GM08714 (cell line): ENCODE data around the gene PLA2G6.

Source experiments
- H3K4me3 ChIP-seq: fragments of 200-500 bp; sonication (Bioruptor generic); 2 replicates; pipeline ENCODE4 v1.5.1; 2014; ENCODE audit warnings: mild to moderate bottlenecking, low read length, inconsistent platforms
- ZNF274 ChIP-seq: IDR thresholded peaks from 2 replicates; pipeline ENCODE4 v1.6.1; 2012; ENCODE audit warnings: mild to moderate bottlenecking, low read depth, low read length

The PLA2G6 gene

DNA sequence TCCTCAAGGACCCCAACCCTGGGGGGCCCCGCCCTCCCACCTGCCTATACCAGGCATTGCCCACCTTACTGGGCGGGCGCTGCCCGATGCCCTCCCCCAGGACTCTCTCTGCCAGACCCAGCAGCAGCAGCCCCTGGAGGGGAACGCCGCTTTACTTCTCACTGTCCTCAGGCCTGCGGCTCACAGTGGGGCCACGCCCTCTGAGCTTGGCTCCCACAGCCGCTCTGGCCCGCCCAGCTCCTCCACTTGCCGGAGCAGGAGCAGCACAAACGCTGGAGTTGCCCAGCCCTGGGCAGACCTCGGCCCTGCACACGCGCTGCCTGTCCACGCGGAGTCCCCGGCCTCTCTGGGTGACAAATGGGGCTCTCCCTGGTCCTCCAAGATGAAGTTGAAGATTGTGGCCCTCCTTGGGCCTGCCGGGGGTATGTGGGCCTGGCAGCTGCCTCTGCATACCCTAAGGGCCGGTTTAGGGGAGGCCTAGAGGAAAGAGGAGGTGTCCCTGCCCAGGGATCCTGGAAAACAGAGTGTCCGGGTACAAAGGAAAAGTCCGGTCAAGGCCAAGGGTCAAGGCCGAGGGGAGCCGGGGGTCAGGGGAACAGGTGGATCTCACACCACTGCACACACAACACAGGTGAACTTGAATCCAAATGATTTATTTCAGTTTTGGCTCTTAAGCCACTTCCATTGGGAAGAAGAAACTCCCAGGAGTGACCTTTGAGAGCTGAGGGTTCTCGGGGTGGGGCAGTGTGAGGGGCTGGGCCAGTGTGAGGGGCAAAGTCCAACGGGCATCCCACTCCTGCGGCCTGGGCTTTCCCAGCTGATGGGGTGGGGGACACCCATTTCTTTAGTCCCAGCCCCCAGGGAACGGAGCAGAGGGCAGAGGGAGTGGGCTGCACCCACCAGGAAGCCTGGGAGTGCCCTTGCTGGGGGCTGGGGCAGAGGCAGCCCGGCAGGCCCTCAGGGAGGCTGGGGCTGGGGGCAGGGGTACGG, 70.5 kb downstream of the PLA2G6 start:
- H3K4me3 ChIP-seq: no peak overlapping the region

DNA sequence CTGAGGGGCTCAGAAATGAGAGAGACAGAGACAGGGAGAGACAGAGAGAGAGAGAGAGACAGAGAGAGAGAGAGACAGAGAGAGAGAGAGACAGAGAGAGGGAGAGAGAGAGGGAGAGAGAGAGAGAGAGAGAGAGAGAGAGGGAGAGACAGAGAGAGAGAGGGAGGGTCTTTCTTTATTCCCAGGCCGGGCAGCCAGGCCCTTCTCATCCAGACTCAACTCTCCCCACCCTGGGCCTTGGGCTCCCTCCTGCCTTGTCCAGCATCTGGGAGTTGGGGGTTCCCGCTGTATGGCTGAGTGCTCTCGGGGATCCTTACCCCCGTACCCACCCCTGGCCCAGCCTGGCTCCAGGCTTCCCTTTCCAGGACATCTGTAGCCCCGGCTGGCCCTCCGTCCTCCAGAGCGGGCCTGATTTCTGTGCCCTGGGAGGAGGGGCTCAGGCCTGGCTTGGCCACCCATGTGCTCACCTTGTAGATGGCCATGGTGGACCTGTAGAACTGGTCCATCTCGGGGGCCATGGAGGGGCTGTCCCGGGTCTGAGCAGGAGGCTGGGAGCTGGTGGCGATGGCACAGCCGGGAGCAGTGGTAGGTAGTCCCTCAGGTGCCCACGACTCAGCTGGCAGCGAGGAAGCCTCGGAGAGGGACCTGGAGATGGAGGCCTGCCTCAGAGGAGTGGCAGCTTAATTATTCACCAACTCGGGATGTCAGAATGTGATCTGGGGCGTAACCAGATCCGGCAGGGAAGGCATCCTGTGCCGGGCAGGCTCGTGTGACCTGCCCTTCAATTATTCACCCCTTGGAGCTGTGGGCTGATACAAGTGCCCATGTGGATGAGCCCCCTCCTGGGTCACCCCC, 71.4 kb downstream of the PLA2G6 start, which contains the start of gene BAIAP2L2:
Gene BAIAP2L2, minus strand, starts transcription at position 677 of the 855 bp plus-strand sequence. Its CDS starts 159 bp downstream, at position 518.
- no peak for TF ChIP-seq ZNF274
- H3K4me3 ChIP-seq: no peak within 1 kb of the TSS

More for the DNA sequence above, 70.5 kb downstream of the PLA2G6 start:
- TF ChIP-seq ZNF274: no peak

DNA sequence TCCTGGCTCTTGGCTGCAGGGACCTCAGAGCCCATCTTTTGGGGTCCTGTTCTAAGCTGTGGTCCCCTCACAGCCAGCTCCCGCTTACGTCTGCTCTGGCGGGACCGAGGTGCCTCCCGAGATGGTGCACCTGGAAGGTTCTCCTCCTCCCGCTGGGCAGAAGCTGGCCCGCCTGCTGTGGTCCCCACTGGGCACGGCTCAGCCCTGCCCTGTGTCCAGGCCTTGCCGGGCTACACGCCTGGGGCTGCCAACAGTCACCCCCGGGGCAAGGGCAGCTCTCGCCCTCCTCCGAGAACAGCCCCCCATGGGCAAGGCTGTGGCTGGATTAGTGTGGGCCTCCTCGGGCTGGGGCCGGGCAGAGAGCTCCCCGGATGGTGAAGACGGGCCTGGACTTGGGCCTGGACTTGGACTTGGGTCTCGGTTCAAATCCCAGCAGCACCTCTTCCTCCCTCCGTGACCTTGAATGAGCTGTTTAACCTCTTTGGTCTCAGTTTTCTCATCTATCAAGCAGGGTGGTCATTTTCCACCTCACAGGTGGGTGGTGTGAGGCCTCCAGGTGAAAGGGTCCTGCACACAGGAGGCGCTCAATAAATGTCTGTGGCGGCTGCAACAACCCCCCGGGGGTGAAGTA, 72.1 kb downstream of the PLA2G6 start:
- no peak overlapping the region for H3K4me3 ChIP-seq
- no peak for TF ChIP-seq ZNF274

DNA sequence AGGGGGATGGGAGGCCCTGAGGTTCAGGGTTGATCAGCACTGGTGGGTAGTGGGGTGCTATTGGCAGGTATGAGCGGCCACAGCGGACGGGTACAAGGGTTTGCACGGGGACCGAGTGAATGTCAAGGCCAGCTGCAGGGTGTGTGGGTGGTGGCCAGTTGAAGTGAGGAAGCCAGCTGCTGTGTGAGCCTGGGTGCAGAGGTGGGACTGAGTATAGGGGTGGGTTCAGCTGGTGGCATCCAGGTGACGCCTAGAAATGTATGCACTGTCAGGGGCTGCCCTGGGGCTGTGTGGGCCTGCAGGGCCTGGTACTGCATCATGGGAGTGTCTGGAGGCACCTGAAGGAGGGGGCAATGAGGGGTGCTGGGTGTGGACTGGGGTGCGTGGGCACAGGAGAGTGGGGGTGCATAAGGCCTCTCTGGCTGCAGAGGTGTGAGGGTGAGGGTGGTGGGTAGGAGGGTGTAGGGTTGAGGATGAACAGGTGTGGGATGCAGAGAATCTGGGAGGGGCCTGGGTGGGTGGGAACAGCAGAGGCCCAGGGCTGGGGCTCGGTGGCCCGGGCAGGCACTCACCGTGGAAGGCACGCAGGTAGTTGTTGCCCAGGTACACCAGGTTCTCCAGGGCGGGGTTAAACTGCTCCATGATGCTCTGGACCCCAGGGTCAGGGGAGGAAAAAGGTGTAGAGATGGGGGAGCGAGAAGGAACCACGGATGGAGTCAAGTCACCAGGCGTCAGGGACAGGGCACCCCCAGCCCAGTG, 72.9 kb downstream of the PLA2G6 start:
- no peak for TF ChIP-seq ZNF274
- no peak overlapping the region for H3K4me3 ChIP-seq

DNA sequence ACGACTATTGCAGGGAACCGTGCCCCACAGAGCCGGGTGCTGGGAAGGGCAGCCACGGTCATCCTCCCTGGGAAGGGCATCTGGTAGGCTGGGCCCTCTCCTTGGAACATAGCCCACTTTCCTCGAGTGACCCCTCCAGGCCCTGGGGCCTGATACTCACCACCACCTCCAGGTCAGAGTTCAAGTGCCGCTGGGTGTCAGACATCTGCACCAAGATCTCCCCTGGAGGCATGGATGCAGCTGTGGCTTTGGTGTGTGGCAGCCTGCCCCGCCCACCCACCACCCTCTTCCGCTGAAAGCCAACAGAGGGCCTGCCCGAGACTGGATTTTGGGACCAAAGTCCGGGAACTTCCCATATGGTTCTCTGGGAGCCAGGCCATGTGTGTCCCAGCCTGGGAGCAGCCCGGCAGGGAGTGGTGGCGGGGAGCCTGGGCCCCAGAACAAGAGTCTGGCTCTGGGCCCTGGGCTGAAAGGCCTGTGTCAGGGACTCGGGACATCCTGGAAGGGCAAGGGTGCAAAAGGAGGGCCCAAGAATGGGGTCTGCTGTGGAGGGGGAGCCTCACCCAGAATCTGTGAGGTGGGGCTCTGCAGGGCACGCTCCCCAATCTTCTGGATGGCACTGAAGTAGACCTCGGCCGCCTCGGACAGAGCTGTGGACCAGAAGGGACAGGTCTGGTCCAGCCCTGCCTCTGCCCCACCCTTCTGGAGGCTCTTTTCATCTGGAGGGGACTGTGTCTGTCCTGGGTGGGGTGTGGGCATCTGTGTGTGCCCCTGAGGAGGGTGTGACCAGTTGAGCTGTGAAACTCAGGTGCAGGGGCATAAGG, 73.7 kb downstream of the PLA2G6 start:
- TF ChIP-seq ZNF274: no peak
- no peak overlapping the region for H3K4me3 ChIP-seq

DNA sequence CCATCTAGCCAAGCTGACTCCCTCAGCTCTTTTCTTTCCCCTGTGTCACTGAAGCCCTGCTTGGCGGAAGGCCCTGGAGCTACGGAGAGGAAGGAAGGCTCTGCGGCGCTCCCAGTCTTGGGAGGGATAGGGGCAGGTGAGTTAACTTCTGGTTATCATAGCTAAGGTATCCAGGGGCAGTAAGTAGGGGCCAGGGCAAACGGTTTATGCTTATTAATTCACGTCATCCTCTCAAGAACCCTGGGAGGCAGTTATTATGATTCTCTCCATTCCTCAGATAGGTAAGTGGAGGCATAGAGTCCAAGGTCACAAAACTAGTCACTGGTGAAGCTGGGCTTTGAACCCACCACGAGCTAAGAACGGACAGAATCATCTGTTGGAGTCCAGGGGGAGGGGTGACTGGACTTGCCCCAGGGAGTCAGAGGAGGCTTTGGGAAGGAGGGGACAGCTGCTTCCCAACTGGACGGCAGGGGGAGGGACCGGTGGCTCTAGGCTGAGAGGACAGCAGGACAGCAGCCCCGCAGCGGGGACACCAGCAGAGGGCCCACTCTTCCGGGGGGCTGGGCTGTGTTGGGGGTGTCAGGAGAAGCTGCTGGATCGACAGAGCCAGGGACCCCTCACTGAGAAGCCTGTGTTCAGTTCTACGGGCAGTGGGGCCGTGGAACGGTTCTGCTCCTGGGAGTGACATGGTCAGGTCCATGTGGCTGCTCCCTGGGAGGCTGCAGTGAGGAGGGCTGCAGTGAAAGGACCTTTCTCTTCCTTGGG, 74.6 kb downstream of the PLA2G6 start:
- TF ChIP-seq ZNF274: no peak
- no peak overlapping the region for H3K4me3 ChIP-seq

DNA sequence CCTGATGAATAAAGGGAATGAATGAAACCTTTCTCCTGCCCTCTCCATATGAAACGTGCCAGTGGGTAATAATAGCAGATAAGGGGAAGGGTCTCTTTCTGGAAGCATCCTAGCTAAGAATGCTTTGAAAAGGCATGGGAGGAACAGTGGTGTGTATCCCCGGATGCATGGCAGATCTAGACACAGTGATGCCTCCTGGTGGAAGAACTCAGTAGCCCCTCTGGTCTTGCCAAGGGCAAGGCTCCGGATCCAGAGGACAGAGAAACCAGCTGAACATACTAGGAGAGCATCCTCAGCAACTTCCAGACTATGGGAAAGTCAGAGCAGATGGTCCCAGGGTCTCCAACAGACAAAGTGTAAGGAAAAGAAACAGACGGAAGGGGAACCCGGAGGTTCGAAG, 77.5 kb downstream of the PLA2G6 start:
- H3K4me3 ChIP-seq: no peak overlapping the region
- TF ChIP-seq ZNF274: no peak

DNA sequence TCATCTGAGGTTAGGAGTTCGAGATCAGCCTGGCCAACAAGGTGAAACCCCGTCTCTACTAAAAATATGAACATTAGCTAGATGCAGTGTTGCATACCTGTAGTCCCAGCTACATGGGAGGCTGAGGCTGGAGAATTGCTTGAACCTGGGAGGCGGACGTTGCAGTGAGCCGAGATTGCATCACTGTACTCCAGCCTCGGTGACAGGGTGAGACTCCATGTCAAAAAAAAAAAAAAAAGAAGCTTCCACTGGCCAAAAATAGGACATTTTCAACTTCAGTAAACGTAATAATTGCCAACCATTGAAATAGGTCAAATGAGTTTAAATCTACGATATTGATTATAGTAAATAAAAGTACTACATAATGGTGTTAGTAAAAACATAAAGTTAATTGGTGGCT, 78.0 kb downstream of the PLA2G6 start:
- H3K4me3 ChIP-seq: no peak overlapping the region
- TF ChIP-seq ZNF274: no peak

DNA sequence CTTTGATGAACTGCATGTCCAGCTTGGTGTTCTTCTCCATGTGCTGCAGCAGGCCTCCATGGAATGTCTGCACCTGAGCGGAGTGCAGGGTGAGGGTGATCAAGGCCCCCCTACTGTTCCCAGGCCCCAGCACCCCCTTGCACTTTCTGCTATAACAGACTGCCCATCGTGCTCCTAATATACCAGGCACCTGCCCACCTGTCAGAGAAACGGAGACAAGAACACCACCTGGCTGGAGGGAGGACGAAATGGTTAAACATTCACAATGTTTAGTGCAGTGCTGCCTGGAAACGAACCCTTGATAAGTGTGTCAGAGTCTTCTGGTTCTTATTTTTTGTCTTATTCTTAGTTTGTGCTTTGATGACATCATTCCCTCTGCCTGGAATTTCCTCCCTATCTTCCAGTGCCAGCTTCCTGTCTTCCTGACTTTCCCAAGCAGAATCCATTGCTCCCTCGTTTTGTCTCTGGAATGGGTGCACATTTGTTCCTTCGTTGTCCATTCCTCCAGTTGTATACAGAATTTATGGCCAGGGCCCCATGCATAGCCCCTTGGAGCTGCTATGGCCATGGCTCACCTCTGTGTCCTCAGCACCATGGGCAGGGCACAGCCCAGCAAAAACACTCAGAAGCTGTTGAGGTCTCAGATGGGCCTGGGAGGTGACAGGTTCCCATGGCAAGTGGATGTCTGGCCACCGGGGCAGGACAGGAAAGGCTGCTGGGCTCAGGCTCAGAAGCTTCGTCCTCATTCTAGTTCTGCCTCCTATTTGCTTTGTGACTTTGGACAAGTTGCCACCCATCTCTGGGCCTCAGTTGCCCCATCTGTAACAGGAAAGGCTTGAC, 83.0 kb downstream of the PLA2G6 start:
- no peak for TF ChIP-seq ZNF274
- no peak overlapping the region for H3K4me3 ChIP-seq

DNA sequence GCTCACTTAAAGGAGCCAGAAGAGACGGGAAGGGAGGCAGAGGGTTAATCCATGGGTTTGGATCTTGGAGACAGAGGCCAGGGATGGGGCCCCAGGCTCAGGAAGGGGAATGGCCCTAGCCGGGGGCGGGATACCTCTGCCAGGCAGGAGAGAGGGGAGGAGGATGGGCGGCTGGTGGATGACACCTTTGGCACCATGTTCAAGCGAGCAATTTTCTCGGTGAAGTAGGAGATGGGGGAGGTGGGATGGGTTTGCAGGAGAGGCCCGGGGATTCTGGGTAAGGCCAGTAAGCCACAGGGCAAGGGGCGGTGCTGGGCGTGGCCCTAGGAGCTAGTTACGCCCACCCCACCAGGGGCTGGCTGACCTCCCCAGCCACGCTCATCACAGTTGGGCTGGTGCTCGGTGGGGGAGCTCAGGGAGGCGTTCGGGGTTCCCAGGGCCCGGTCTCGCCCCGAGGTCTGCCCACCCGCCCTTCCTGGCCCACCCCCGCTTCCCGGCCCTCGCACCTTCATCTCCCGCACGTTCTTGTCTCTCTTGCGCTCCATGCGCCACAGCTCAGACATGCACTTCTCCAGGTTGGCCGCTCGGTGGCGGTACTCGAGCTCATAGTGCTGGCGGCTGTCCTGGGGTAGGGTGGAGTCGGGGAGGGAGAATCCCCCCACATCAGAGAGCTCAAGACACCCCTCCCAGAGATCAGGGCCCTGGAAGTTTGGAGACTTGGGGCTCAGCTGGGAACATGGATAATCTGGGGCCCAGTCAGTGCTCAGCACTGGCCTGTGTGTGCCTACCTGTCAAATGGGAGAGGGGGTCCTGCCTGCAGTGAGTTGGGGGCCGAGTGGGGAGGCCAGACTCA, 83.8 kb downstream of the PLA2G6 start:
- TF ChIP-seq ZNF274: no peak
- no peak overlapping the region for H3K4me3 ChIP-seq
